Stimulated activated CD4-positive, alpha-beta T cell treated with anti-CD3 and anti-CD28 coated beads, Interleukin-12 subunit alpha, Interleukin-12 subunit beta, amount 100 ng/mL, for 48 hours (primary cell): ENCODE measurements around the gene OR2B2.
"Not testable (repeated sequence)": the region's sequence is repeated elsewhere in the genome, so short reads cannot be mapped to it uniquely, and the experiment has no call there.

Source experiments
- DNase-seq, 3 donors: peaks; one replicate each; pipeline ENCODE4 v3.0.0-alpha.2; 2020; ENCODE audit warnings: low read depth in 2 of 3, low spot score in 1 of 3

Gene OR2B2

GRCh38 chr6:27911956-27912446, at the start of gene OR2B2:
OR2B2 (minus strand) TSS chr6:27912396; CDS start chr6:27912319, 77 bp downstream.
- no peak for DNase-seq

- no peak for DNase-seq
Measured at GRCh38 chr6:27957516-27957915, 45.3 kb upstream of the OR2B2 start.

- no peak for DNase-seq
Measured at GRCh38 chr6:27956941-27957340, 44.7 kb upstream of the OR2B2 start, which contains the start of gene OR2B6. OR2B6 (plus strand) TSS chr6:27957241; CDS start chr6:27957241, 0 bp downstream.

GRCh38 chr6:27951040-27951439, 38.8 kb upstream of the OR2B2 start:
- DNase-seq = no peak

- DNase-seq = no peak
Measured at GRCh38 chr6:27948237-27948636, 36.0 kb upstream of the OR2B2 start.

- DNase-seq = not testable (repeated sequence)
Measured at GRCh38 chr6:27943072-27943471, 30.9 kb upstream of the OR2B2 start.

GRCh38 chr6:27940766-27941165, 28.6 kb upstream of the OR2B2 start:
- no peak for DNase-seq

- no peak for DNase-seq
Measured at GRCh38 chr6:27931209-27931608, 19.0 kb upstream of the OR2B2 start.

GRCh38 chr6:27929930-27930329, 17.7 kb upstream of the OR2B2 start:
- DNase-seq = not testable (repeated sequence)

GRCh38 chr6:27928041-27928440, 15.8 kb upstream of the OR2B2 start:
- not testable (repeated sequence) for DNase-seq

GRCh38 chr6:27924179-27924578, 12.0 kb upstream of the OR2B2 start:
- DNase-seq = no peak

- DNase-seq = no peak
Measured at GRCh38 chr6:27922949-27923348, 10.8 kb upstream of the OR2B2 start.

- no peak for DNase-seq
Measured at GRCh38 chr6:27908017-27908416, 4.2 kb downstream of the OR2B2 start.

GRCh38 chr6:27902335-27903314, 9.6 kb downstream of the OR2B2 start:
- peak; percentile 74 to 97 (median 83) for DNase-seq

GRCh38 chr6:27901801-27902200, 10.4 kb downstream of the OR2B2 start:
- no peak for DNase-seq

- not testable (repeated sequence) for DNase-seq
Measured at GRCh38 chr6:27900197-27900596, 12.0 kb downstream of the OR2B2 start.

- DNase-seq = no peak
Measured at GRCh38 chr6:27899543-27899942, 12.7 kb downstream of the OR2B2 start.

GRCh38 chr6:27897580-27898206, 14.5 kb downstream of the OR2B2 start:
- DNase-seq = no peak

GRCh38 chr6:27896398-27896796, 15.8 kb downstream of the OR2B2 start:
- DNase-seq = no peak

GRCh38 chr6:27894839-27895762, 17.1 kb downstream of the OR2B2 start:
- peak in 1 of 3 donors; percentile 55 for DNase-seq
